Psoas muscle (tissue), 8 donors: ENCODE data around the gene ZNF586. TPM values are rescaled to one million over a fixed set of nuclear protein-coding genes. Genes with fewer than 3 reads are reported as not detected.

ENCODE experiments used
- ATAC-seq, 4 donors: fragments of 200-7000 bp; cut with Tn5 transposase; one replicate each; pipeline ENCODE4 v1.9.1; 2020; ENCODE audit warnings: moderate library complexity in 3 of 4, mild to moderate bottlenecking in 2 of 4
- DNase-seq, 2 donors: peaks; one replicate each; pipeline ENCODE4 v3.0.0-alpha.2; 2020
- H3K27ac ChIP-seq: fragments of 200-600 bp; one replicate; pipeline ENCODE4 v1.8.0; 2022
- H3K27me3 ChIP-seq, 3 donors: fragments of 200-600 bp in 1 of 3; one replicate each; pipeline versions ENCODE4 v1.6.1 to v1.8.0; 2013 to 2022; ENCODE audit warnings: low read length in 2 of 3, mild to moderate bottlenecking in 2 of 3, moderate library complexity in 1 of 3; ENCODE audit not compliant: insufficient read depth in 3 of 3
- H3K36me3 ChIP-seq, 2 donors: fragments of 200-600 bp in 1 of 2; one replicate each; pipeline versions ENCODE4 v1.6.1 to v1.8.0; 2013 to 2022; ENCODE audit warnings: low read depth in 1 of 2, mild to moderate bottlenecking in 1 of 2, moderate library complexity in 1 of 2; ENCODE audit not compliant: insufficient read depth in 1 of 2
- H3K4me1 ChIP-seq: fragments of 200-600 bp; one replicate; pipeline ENCODE4 v1.8.0; 2022
- H3K4me3 ChIP-seq: fragments of 200-600 bp; one replicate; pipeline ENCODE4 v1.8.0; 2022; ENCODE audit warnings: mild to moderate bottlenecking
- H3K9me3 ChIP-seq: fragments of 200-600 bp; one replicate; pipeline ENCODE4 v1.8.0; 2022
- CTCF ChIP-seq: fragments of 200-600 bp; IDR thresholded peaks from one replicate; pipeline ENCODE4 v1.8.0; 2022; ENCODE audit warnings: antibody characterized with exemption
- WGBS, 3 donors: extraction: QIAGEN DNeasy Blood & Tissue Kit; methylation state at CpG; one replicate each; pipeline versions ENCODE4 v1.1.6 to v1.1.7; 2013; 5-methylcytosine and 5-hydroxymethylcytosine counted together
- intact Hi-C, 2 donors: fragments of 100-400 bp; cut with DNase I; formaldehyde crosslinking; loops; one replicate each; pipeline versions ENCODE4 v1.11.0 to v1.14.2; 2022
- polyA plus RNA-seq, 3 donors: library from polyadenylated mRNA; stranded (reverse); fragments of 200-250 nt; gene quantifications; one replicate each; pipeline ENCODE4 v1.2.3, GENCODE V29; 2013
- total RNA-seq, 4 donors: library from RNA; stranded (reverse); fragmentation: NEBNext Ultra II Directional in 2 of 4; extraction: Animal tissue kit (Norgen Biotek cat#: 25700) in 2 of 4; gene quantifications; one replicate each; pipeline versions ENCODE4 v1.2.1 to v1.2.4, GENCODE V29; 2021 to 2023
- donor health status: healthy with polysubstance abuse.
- donor health status: DM: no; HTN: no; CAD: no; lungs with moderate emphysema.
- donor health status: Bipolar disorder and iron deficiency.
- donor health status: healthy.
- donor health status: DM: yes; HTN: yes; CAD: no.
- donor health status: DM: no; HTN: no; CAD: no.
- donor health status: DM: no; HTN: no; CAD: no.
- donor health status: DM: yes; HTN: yes; CAD: no.

ZNF586 gene
- total and polyA plus RNA-seq, 7 donors: 7.1 to 14.1 (median 10.9) TPM

- intact Hi-C loops: no loop called here
- Histone ChIP-seq H3K36me3 (peaks cover 28 to 96% of the 10 kb centered on the region in 2 donors), H3K4me3 (no peak overlapping the region), H3K9me3 (peaks cover 28% of the 10 kb centered on the region), H3K4me1 (no peaks in the 10 kb centered on the region), H3K27ac (no peak overlapping the region), H3K27me3 (no peaks in the 10 kb centered on the region)
- no peak for DNase-seq
- TF ChIP-seq CTCF: no peak
- WGBS, 3 donors: 78 to 94% (median 83%) methylated on average over 4 of the region's 4 CpGs
- no peak for ATAC-seq
Measured at GRCh38 chr19:57755031-57755430, 14.4 kb upstream of the ZNF586 start.

- no peak overlapping the region for H3K4me3 ChIP-seq
- peaks cover 23% of the 10 kb centered on the region for H3K9me3 ChIP-seq
- 96 to 99% (median 98%) methylated on average over 2 of the region's 2 CpGs for WGBS, 3 donors
- no peak for ATAC-seq
- no peak overlapping the region for H3K27ac ChIP-seq
- H3K36me3 ChIP-seq: peaks cover 14 to 88% of the 10 kb centered on the region in 2 donors
- intact Hi-C loops: no loop called here
- H3K4me1 ChIP-seq: no peaks in the 10 kb centered on the region
- DNase-seq: no peak
- H3K27me3 ChIP-seq: no peaks in the 10 kb centered on the region
- no peak for TF ChIP-seq CTCF
Measured at GRCh38 chr19:57757941-57758340, 11.5 kb upstream of the ZNF586 start.

- Histone ChIP-seq H3K9me3 (peaks cover 19% of the 10 kb centered on the region), H3K4me1 (no peaks in the 10 kb centered on the region), H3K27me3 (no peaks in the 10 kb centered on the region), H3K36me3 (peaks cover 7 to 88% of the 10 kb centered on the region in 2 donors), H3K4me3 (no peak overlapping the region), H3K27ac (no peak overlapping the region)
- WGBS, 3 donors: 93 to 99% (median 97%) methylated on average over 2 of the region's 2 CpGs
- TF ChIP-seq CTCF: no peak
- DNase-seq: no peak
- intact Hi-C loops: no loop called here
- ATAC-seq: no peak
Measured at GRCh38 chr19:57759096-57759495, 10.4 kb upstream of the ZNF586 start.

GRCh38 chr19:57771417-57771816 is 1.9 kb downstream of the ZNF586 start:
- ATAC-seq (no peak), DNase-seq (no peak)
- Histone ChIP-seq H3K27me3 (no peaks in the 10 kb centered on the region), H3K4me1 (peaks cover 32% of the 10 kb centered on the region), H3K9me3 (no peaks in the 10 kb centered on the region), H3K4me3 (peak overlapping the region; percentile 97), H3K27ac (peak overlapping the region; percentile 95), H3K36me3 (peaks cover 9 to 21% of the 10 kb centered on the region in 2 donors)
- no peak for TF ChIP-seq CTCF
- 94 to 95% (median 95%) methylated on average over 4 of the region's 4 CpGs for WGBS, 3 donors
- intact Hi-C loops: no loop called here

GRCh38 chr19:57773488-57773887 is 4.0 kb downstream of the ZNF586 start:
- peaks cover 14 to 39% of the 10 kb centered on the region in 2 donors for H3K36me3 ChIP-seq
- intact Hi-C loops: no loop called here
- WGBS, 3 donors: 65 to 82% (median 68%) methylated on average over 3 of the region's 3 CpGs
- no peaks in the 10 kb centered on the region for H3K27me3 ChIP-seq
- no peak overlapping the region for H3K4me3 ChIP-seq
- H3K27ac ChIP-seq: peak overlapping the region; percentile 95
- H3K4me1 ChIP-seq: peaks cover 37% of the 10 kb centered on the region
- peaks cover 4% of the 10 kb centered on the region for H3K9me3 ChIP-seq
- peak; percentile 62 to 79 (median 74) for ATAC-seq
- no peak for TF ChIP-seq CTCF
- no peak for DNase-seq
